Upper lobe of right lung (tissue), 1 donor: ENCODE measurements around the gene IFIT3. TPM values are rescaled to one million over a fixed set of nuclear protein-coding genes. Genes with fewer than 3 reads are reported as not detected.
A peak's percentile ranks its signal among the peaks of the same experiment; 100 is the strongest.

Source experiments
- ATAC-seq: fragments of 200-7000 bp; cut with Tn5 transposase; one replicate; pipeline ENCODE4 v1.9.1; 2020; ENCODE audit warnings: mild to moderate bottlenecking, moderate library complexity
- DNase-seq: peaks from one replicate; pipeline ENCODE4 v3.0.0-alpha.2; 2020
- H3K27ac ChIP-seq: fragments of 200-600 bp; one replicate; pipeline ENCODE4 v1.8.0; 2022
- H3K27me3 ChIP-seq: fragments of 200-600 bp; one replicate; pipeline ENCODE4 v1.8.0; 2022; ENCODE audit warnings: mild to moderate bottlenecking
- H3K36me3 ChIP-seq: fragments of 200-600 bp; one replicate; pipeline ENCODE4 v1.8.0; 2022
- H3K4me1 ChIP-seq: fragments of 200-600 bp; one replicate; pipeline ENCODE4 v1.8.0; 2022
- H3K4me3 ChIP-seq: fragments of 200-600 bp; one replicate; pipeline ENCODE4 v1.8.0; 2022; ENCODE audit warnings: mild to moderate bottlenecking
- H3K9me3 ChIP-seq: fragments of 200-600 bp; one replicate; pipeline ENCODE4 v1.8.0; 2022
- intact Hi-C: fragments of 100-400 bp; cut with DNase I; formaldehyde crosslinking; loops from one replicate; pipeline ENCODE4 v1.11.0; 2022
- long read RNA-seq: library from polyadenylated mRNA; unstranded; transcript quantifications from one replicate; pipeline ENCODE4 v2.0.0, GENCODE V29; 2021
- total RNA-seq: library from RNA; stranded (reverse); fragmentation: NEBNext Ultra II Directional; extraction: Animal tissue kit (Norgen Biotek cat#: 25700); gene quantifications from one replicate; pipeline ENCODE4 v1.2.1, GENCODE V29; 2021
- TF ChIP-seq, protein P1 (sequence below): fragments of 200-600 bp; IDR thresholded peaks from one replicate; pipeline ENCODE4 v1.8.0; 2022; ENCODE audit warnings: antibody characterized with exemption
- donor health status: DM: no; HTN: yes; CAD: no; lungs with severe emphysema.

The IFIT3 gene, protein sequence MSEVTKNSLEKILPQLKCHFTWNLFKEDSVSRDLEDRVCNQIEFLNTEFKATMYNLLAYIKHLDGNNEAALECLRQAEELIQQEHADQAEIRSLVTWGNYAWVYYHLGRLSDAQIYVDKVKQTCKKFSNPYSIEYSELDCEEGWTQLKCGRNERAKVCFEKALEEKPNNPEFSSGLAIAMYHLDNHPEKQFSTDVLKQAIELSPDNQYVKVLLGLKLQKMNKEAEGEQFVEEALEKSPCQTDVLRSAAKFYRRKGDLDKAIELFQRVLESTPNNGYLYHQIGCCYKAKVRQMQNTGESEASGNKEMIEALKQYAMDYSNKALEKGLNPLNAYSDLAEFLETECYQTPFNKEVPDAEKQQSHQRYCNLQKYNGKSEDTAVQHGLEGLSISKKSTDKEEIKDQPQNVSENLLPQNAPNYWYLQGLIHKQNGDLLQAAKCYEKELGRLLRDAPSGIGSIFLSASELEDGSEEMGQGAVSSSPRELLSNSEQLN
- total RNA-seq: 78.0 TPM
- long read RNA-seq, transcript IFIT3-201 (2 exons, 2,455 nt): minor isoform, 26 of 195 reads
- long read RNA-seq, transcript IFIT3-202 (2 exons, 2,496 nt): major isoform, 148 of 195 reads
- long read RNA-seq, partial matches to known transcripts: 0 of 195 reads
- long read RNA-seq, other reads (novel, unspliced or antisense): 21 of 195 reads

DNA sequence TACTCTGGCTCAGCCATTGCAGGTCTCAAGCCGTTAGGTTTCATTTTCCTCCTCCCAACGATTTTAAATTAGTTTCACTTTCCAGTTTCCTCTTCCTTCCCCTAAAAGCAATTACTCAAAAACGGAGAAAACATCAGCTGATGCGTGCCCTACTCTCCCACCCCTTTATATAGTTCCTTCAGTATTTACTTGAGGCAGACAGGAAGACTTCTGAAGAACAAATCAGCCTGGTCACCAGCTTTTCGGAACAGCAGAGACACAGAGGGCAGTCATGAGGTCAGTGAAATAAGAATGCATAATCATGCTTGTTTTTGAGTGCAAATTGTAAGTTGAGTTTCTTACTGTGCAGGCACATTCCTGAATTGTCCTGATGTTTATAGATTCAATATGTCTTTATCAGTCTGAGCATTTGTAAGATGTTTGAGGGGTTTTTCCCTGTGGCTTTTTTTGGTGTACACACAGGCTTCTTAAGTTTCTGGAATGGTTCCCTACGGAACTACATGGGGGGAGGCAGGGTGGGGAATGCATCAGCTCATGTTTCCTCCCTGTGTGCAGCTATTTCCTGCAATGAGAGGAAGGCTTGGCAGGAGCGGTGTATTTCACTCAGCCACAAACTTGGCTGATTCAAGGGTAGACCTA lies at the start of gene IFIT3:
TSS of gene IFIT3 (plus strand) at position 195 of the 639 bp plus-strand sequence. CDS start at position 272, 77 bp downstream.
- peak within 1 kb of the TSS; percentile 62 for H3K4me3 ChIP-seq
- H3K9me3 ChIP-seq: no peaks in the 10 kb centered on the region
- peak within 1 kb of the TSS; percentile 87 for H3K27ac ChIP-seq
- TF ChIP-seq, protein P1, sequence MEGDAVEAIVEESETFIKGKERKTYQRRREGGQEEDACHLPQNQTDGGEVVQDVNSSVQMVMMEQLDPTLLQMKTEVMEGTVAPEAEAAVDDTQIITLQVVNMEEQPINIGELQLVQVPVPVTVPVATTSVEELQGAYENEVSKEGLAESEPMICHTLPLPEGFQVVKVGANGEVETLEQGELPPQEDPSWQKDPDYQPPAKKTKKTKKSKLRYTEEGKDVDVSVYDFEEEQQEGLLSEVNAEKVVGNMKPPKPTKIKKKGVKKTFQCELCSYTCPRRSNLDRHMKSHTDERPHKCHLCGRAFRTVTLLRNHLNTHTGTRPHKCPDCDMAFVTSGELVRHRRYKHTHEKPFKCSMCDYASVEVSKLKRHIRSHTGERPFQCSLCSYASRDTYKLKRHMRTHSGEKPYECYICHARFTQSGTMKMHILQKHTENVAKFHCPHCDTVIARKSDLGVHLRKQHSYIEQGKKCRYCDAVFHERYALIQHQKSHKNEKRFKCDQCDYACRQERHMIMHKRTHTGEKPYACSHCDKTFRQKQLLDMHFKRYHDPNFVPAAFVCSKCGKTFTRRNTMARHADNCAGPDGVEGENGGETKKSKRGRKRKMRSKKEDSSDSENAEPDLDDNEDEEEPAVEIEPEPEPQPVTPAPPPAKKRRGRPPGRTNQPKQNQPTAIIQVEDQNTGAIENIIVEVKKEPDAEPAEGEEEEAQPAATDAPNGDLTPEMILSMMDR: no peak
- intact Hi-C loops: no loop called here
- DNase-seq (no peak), ATAC-seq (peak; percentile 90)
- no peaks in the 10 kb centered on the region for H3K27me3 ChIP-seq
- H3K4me1 ChIP-seq: peaks cover 34% of the 10 kb centered on the region
- H3K36me3 ChIP-seq: no peaks in the 10 kb centered on the region

DNA sequence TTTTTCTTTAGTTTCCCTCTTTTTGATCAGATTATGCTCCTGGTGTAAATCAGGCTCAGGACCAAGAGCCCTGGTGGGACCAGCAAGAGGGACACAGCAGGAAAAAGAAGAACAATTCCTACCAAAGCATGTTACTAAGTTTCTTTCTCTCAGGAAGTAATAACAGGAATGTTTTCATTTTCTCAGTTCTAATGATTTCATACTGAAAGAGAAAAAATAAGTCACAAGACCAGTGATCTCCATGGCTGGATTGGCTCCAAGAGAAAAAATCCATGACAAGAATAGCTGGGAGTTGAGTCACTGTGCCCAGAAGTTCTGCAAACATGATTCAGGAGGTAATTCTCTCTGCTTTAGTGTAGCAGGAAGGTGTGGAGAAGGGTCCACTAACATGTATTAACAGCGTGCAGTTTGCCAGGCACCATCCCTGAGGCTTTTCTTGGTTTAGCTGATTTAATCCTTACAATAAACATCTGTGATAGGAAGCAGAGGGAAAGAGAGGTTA lies 49.7 kb upstream of the IFIT3 start:
- Histone ChIP-seq H3K36me3 (no peaks in the 10 kb centered on the region), H3K27me3 (no peaks in the 10 kb centered on the region), H3K4me3 (no peak overlapping the region), H3K9me3 (no peaks in the 10 kb centered on the region), H3K27ac (peak overlapping the region; percentile 74), H3K4me1 (peaks cover 25% of the 10 kb centered on the region)
- peak; percentile 82 for ATAC-seq
- TF ChIP-seq, protein P1: no peak
- intact Hi-C loops: no loop called here
- DNase-seq: no peak

DNA sequence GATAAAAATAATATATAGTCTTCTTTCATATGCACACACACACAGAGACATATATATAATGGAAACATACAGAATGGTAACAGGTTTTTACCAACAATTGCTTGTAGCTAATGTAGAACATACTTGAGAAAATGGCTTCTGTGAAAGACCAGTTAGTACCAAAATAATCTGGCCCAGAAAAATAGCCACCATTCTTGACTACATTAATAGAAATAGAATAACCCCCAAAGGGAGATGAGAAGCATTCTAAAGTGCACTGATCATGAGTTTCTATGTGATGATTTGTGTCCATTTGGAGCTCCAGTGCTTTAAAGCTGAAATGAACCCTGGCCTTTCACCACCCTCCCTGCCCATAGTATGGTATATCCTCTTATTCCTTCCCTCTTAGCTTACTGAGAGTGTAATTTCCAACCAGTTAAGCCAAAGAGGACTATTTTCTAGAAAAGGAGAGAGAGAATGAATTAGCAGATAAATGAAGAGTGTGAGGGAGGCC lies 48.9 kb upstream of the IFIT3 start:
- Histone ChIP-seq H3K27ac (no peak overlapping the region), H3K4me3 (no peak overlapping the region)
- intact Hi-C loops: no loop called here

DNA sequence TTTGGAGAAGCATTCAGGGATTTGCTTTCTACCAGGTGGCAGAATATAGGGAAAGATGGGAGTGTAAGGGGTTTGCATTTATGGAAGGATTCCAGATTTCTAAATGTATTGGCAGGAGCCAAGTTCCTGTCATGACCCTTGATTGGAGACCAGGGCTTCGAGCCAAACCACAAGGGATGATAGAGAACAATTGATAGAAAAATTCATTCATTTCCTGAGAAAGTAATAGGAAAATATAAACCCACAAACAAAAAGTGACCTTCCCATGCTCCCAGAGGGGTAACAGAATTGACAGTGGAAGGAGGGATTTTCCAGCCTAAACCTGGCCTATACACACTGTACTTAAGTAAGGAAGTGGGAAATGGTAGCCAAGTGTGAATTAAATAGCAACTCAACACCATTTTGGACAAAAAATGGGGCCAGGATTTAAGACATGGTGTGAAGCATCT lies 48.4 kb upstream of the IFIT3 start:
- Histone ChIP-seq H3K4me1 (peaks cover 36% of the 10 kb centered on the region), H3K27ac (no peak overlapping the region), H3K9me3 (no peaks in the 10 kb centered on the region), H3K36me3 (no peaks in the 10 kb centered on the region), H3K4me3 (no peak overlapping the region), H3K27me3 (no peaks in the 10 kb centered on the region)
- DNase-seq (no peak), ATAC-seq (no peak)
- TF ChIP-seq, protein P1: no peak
- intact Hi-C loops: no loop called here

More for the DNA sequence above, 48.9 kb upstream of the IFIT3 start:
- no peak for ATAC-seq
- Histone ChIP-seq H3K36me3 (no peaks in the 10 kb centered on the region), H3K4me1 (peaks cover 33% of the 10 kb centered on the region), H3K27me3 (no peaks in the 10 kb centered on the region), H3K9me3 (no peaks in the 10 kb centered on the region)
- DNase-seq: no peak
- TF ChIP-seq, protein P1: no peak

DNA sequence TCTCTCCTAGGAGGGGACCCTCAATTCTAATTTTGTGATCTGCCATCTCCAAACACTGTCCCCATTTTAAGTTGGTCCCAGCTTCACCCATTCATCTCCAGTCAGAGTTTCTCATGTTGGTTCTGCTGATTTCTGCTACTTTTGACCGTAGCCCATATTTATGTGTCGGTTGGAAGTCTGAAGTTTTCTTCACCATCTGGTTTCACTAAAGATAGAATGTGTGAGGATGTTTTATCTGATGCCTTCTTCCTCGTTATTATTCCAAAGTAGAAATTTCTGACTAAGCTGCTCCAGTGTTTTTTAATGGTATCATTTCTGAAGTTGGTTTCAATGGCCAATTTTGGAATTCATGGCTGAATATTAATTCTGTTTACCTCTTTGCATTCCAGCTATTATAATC lies 47.3 kb upstream of the IFIT3 start:
- TF ChIP-seq, protein P1: no peak
- Histone ChIP-seq H3K36me3 (no peaks in the 10 kb centered on the region), H3K27me3 (no peaks in the 10 kb centered on the region), H3K27ac (no peak overlapping the region), H3K4me3 (no peak overlapping the region), H3K4me1 (peaks cover 34% of the 10 kb centered on the region), H3K9me3 (no peaks in the 10 kb centered on the region)
- intact Hi-C loops: no loop called here
- ATAC-seq (no peak), DNase-seq (no peak)
